GM21423 (cell line): ENCODE measurements around the gene SPZ1.
"Not testable (repeated sequence)": the region's sequence is repeated elsewhere in the genome, so short reads cannot be mapped to it uniquely, and the experiment has no call there.

ENCODE experiments used
- ATAC-seq: cut with Tn5 transposase; IDR thresholded peaks from one replicate; pipeline ENCODE4 v1.9.1; 2021; ENCODE audit warnings: mild to moderate bottlenecking, moderate library complexity; ENCODE audit not compliant: unreplicated experiment

SPZ1 gene

DNA sequence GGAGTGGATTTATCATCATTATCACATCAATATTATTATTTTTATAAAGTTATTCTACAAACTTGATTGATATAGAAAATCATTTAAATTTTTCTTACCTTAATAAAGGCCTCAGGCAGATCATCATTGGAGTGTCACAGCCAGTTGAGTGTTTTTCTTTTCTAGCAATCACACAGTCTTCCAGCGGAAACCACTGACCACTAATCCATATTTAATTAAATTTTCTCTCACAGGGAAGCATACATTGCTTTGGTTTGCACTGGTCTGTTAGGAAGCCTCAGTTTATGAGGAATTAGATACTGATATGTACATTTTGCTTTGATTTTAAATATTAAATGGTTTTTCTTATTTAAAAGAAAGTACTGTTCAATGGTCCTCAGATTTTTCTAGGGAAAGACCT, 6.7 kb downstream of the SPZ1 start:
- no peak for ATAC-seq

- no peak for ATAC-seq
These were observed 17.6 kb downstream of the SPZ1 start for GRCh38 chr5:80337379-80337778.

- ATAC-seq, result no peak
These were observed 19.3 kb downstream of the SPZ1 start for GRCh38 chr5:80339116-80339515.

GRCh38 chr5:80341016-80341775, 21.4 kb downstream of the SPZ1 start:
- ATAC-seq, result no peak

- ATAC-seq, result no peak
These were observed 23.3 kb downstream of the SPZ1 start for GRCh38 chr5:80343067-80343466.

- ATAC-seq, result no peak
These were observed 26.3 kb downstream of the SPZ1 start for GRCh38 chr5:80346055-80346454.

DNA sequence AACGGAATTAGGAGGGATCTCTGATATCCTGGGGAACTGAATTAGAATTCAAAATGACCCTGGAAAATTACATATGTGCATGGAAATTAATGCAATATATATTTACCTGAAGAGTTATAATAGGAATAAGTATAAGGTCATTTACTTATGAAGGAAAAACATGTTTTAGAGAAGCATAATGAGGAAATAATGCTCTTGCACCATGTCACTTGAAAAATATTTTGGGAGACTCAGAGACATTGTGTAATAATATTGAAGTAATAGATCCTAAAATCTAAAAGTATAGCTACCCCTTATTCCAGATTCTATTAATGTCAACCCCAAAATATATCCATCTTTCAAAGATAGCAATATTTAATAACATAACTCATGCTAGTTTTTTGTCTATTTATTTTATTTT, 28.4 kb downstream of the SPZ1 start:
- no peak for ATAC-seq

DNA sequence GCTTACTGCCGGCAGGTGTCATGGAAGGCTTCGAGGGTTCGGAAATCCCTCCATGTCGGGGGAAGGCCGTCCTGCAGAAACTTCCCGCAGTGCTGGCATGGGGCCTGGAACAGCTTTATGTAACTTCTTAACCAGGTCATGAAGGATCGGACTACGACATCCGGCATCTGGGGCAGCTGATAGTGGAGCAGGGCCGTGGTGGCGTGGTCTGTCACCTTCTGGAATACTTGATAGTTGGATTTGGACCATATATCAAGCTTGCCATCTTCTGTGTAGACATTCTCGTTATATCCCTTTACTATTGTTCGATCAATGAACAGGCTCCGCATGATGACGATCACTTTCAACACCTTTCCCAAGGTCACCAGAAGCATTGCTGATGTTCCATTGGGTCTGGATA, 31.2 kb downstream of the SPZ1 start:
- not testable (repeated sequence) for ATAC-seq

GRCh38 chr5:80355686-80356085, 35.9 kb downstream of the SPZ1 start:
- no peak for ATAC-seq

DNA sequence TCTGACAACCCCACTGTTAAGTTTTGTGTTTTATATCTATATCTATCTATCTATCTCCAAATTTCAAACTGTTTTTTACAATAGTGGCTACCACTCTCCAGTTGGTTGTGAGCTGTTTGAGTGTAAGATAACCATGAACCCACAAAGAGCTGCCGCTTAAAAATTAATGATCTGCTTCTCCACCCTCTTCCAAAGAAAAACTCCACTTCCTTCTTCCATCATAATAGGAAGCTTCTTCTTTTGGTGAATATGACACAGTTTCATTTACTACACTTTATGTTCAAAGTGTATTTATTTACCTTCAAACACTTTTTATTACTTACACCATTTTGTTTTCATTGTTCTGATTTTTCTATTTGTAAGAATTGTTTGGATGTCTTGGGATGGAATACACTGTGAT, 37.9 kb downstream of the SPZ1 start:
- ATAC-seq, result no peak

DNA sequence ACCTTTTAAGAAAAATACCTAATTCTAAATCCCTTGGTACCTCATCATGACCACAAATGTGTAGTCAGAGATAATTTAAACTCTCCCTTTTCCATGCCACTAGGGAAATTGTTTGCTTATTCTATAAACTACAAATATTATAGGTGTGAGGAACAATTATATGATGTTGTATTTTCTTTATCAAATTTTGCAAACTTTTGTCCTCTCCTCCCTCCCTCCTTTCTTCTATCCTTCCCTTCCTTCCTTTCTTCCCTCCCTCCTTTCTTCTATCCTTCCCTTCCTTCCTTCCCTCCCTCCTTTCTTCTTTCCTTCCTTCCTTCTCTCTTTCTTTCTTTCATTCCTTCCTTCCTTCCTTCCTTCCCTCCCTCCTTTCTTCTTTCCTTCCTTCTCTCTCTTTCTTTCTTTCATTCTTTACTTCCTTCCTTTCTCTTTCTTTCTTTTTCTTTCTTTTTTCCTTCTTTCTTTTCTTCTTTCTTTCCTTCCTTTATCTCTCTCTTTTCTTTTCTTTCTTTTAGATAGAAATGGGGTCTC, 41.2 kb downstream of the SPZ1 start:
- ATAC-seq, result no peak

- ATAC-seq, result no peak
These were observed 45.1 kb downstream of the SPZ1 start for GRCh38 chr5:80364892-80365291.

- ATAC-seq, result no peak
These were observed 49.1 kb downstream of the SPZ1 start for GRCh38 chr5:80368661-80369480.

GRCh38 chr5:80369521-80369920, 49.7 kb downstream of the SPZ1 start:
- ATAC-seq, result no peak

GRCh38 chr5:80370390-80370789, 50.6 kb downstream of the SPZ1 start:
- ATAC-seq, result no peak
